SH-SY5Y (cell line): ENCODE data around the gene VARS2.

Experiments
- GATA2 ChIP-seq: IDR thresholded peaks from 2 replicates; pipeline ENCODE4 v1.6.1; 2011; ENCODE audit warnings: mild to moderate bottlenecking, low read depth, low read length
- GATA3 ChIP-seq: IDR thresholded peaks from 2 replicates; pipeline ENCODE4 v1.6.1; 2011; ENCODE audit warnings: low read depth, mild to moderate bottlenecking, low read length, moderate library complexity

The VARS2 gene

GRCh38 chr6:30955367-30956042 lies 41.5 kb downstream of the VARS2 start:
- no peak for TF ChIP-seq GATA2

GRCh38 chr6:30957716-30958115 lies 43.7 kb downstream of the VARS2 start:
- no peak for TF ChIP-seq GATA3
- TF ChIP-seq GATA2 = no peak

GRCh38 chr6:30960907-30961673 lies 47.1 kb downstream of the VARS2 start:
- TF ChIP-seq GATA2 (no peak), GATA3 (no peak)

GRCh38 chr6:30962716-30963115 lies 48.7 kb downstream of the VARS2 start:
- TF ChIP-seq GATA2 (no peak), GATA3 (no peak)

GRCh38 chr6:30963641-30964040 lies 49.6 kb downstream of the VARS2 start:
- TF ChIP-seq GATA3 (no peak), GATA2 (no peak)

- TF ChIP-seq GATA3 (no peak), GATA2 (no peak)
These were observed 50.0 kb downstream of the VARS2 start for GRCh38 chr6:30964075-30964474.

- TF ChIP-seq GATA3 = no peak
- TF ChIP-seq GATA2 = no peak
These were observed 51.1 kb downstream of the VARS2 start for GRCh38 chr6:30965140-30965601.

- TF ChIP-seq GATA2 (no peak), GATA3 (no peak)
These were observed 52.1 kb downstream of the VARS2 start for GRCh38 chr6:30966154-30966553.

- TF ChIP-seq GATA3 (no peak), GATA2 (no peak)
These were observed 56.9 kb downstream of the VARS2 start for GRCh38 chr6:30970946-30971345.

- TF ChIP-seq GATA2 (no peak), GATA3 (no peak)
These were observed 58.8 kb downstream of the VARS2 start for GRCh38 chr6:30972816-30973215.

GRCh38 chr6:30974490-30975252 lies 60.6 kb downstream of the VARS2 start:
- TF ChIP-seq GATA2 (no peak), GATA3 (no peak)
